NCI-H345 treated with DMSO at 0.1 percent for 48 hours (cell line): ENCODE results near the gene PLEKHG3.

Experiments used
- DNase-seq: peaks from one replicate; lab custom pipeline; 2025; ENCODE audit not compliant: unreplicated experiment; lab: John Stamatoyannopoulos, UW

The PLEKHG3 gene

GRCh38 chr14:64725879-64726584, 21.8 kb downstream of the PLEKHG3 start:
- DNase-seq, result no peak

- DNase-seq, result peak; percentile 63
Measured at GRCh38 chr14:64726585-64726890, 22.3 kb downstream of the PLEKHG3 start.

DNA sequence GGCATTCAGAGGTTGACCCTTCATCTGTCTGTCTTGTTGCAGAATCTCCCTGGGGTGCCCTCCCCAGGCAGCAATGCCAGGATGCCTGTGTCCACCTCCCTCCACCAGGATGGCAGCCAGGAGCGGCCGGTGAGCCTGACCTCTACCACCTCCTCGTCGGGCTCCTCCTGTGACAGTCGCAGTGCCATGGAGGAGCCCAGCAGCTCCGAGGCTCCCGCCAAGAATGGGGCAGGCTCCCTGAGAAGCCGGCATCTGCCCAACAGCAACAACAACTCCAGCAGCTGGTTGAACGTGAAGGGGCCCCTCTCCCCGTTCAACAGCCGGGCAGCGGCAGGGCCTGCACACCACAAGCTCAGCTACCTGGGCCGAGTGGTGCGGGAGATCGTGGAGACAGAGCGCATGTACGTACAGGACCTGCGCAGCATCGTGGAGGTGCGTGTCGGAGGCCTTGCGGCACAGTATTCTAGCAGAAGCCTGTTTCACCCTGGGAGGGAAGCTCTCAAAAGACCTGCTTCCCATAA, 23.4 kb downstream of the PLEKHG3 start:
- no peak for DNase-seq

GRCh38 chr14:64728106-64728505, 23.9 kb downstream of the PLEKHG3 start:
- DNase-seq, result no peak

DNA sequence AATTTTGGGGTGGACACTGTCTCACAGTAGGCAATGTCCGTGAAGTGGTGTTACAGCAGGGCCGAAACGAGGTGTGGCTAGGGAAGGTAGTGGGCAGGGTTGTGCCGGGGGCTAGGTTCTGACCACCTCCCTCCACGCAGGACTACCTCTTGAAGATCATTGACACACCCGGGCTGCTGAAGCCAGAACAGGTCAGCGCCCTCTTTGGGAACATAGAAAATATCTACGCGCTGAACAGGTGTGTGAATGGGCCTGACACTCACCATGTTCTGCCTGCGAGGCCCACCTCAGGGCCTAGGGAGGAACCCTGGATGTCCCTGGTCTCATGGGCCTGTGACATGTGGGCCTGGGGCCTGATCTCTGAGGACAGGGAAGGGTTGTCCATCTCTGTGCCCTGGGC, 24.6 kb downstream of the PLEKHG3 start:
- no peak for DNase-seq

DNA sequence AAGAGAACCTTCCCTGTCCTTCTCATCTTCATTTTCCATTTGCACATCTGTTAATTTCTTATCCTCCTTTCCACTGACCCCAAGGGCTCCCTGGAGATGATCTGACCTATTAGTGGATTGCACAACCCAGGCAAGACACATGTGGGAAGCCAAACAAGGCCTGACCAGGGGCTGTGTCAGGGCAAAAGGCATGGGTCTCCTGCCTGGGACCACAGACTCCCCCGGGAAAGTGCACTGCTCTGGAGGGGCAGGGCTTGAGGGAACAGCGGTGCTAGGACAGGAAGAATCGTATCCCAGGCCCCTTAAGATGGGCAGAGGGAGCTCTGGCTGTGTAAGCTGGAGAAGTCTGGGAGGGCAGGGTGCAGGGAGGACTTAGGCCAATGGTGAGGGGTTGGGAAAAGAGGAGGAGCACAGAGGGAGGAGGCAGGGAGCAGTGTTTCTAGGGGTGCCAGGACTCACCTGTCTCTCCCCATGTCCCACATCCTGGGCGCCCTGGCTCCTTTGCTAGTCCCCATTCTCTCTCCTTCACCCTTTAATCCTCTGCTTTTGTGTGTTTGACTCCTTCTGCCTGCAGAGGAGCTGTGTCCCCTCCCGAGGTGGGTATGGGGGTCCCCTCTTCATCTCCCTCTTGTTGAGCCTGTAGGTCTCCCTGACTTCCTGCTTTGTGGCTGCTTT, 25.3 kb downstream of the PLEKHG3 start:
- no peak for DNase-seq

- DNase-seq, result no peak
Measured at GRCh38 chr14:64730061-64730440, 25.8 kb downstream of the PLEKHG3 start.

DNA sequence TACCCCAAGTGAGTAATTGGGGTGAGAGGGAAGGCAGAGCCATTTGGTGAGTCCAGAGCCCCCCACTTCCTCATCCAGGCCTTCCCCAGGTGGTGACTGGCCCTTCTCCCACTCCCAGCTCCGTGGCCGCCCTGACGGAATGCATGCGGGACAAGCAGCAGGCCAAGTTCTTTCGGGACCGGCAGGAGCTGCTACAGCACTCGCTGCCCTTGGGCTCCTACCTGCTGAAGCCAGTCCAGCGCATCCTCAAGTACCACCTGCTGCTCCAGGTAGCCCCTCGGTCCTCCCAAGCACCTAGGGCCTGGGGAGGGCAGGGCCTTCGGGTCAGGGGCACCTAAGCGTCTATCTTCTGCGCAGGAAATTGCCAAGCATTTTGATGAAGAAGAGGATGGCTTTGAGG, 26.5 kb downstream of the PLEKHG3 start:
- no peak for DNase-seq

GRCh38 chr14:64731141-64731581, 26.9 kb downstream of the PLEKHG3 start:
- no peak for DNase-seq

GRCh38 chr14:64732066-64732465, 27.8 kb downstream of the PLEKHG3 start:
- DNase-seq, result no peak

GRCh38 chr14:64732536-64733120, 28.4 kb downstream of the PLEKHG3 start:
- no peak for DNase-seq

- DNase-seq, result no peak
Measured at GRCh38 chr14:64733321-64733720, 29.1 kb downstream of the PLEKHG3 start.

DNA sequence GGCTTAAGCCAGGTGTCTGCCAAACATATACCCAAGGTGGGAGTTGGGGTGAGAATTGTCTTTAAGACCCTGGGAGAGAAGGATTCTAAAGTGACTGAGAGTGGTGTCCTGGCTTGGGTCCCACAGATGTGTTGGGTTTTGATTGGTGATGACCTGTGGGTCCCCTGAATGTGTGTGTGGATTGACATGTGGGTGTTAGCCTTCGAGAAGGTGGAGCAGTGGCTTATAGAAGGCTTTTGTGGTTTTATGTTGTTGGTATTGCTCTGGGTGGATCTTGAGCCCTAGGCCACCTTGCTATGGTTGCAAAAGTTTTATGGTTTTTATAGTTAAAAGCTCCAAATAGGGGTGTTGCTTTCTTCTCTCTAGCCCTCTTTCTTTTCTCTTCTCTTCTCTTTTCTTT, 29.7 kb downstream of the PLEKHG3 start:
- DNase-seq, result no peak

GRCh38 chr14:64734990-64735389, 30.8 kb downstream of the PLEKHG3 start:
- peak; percentile 36 for DNase-seq

GRCh38 chr14:64736271-64737169, 32.3 kb downstream of the PLEKHG3 start:
- DNase-seq, result peak; percentile 86

DNA sequence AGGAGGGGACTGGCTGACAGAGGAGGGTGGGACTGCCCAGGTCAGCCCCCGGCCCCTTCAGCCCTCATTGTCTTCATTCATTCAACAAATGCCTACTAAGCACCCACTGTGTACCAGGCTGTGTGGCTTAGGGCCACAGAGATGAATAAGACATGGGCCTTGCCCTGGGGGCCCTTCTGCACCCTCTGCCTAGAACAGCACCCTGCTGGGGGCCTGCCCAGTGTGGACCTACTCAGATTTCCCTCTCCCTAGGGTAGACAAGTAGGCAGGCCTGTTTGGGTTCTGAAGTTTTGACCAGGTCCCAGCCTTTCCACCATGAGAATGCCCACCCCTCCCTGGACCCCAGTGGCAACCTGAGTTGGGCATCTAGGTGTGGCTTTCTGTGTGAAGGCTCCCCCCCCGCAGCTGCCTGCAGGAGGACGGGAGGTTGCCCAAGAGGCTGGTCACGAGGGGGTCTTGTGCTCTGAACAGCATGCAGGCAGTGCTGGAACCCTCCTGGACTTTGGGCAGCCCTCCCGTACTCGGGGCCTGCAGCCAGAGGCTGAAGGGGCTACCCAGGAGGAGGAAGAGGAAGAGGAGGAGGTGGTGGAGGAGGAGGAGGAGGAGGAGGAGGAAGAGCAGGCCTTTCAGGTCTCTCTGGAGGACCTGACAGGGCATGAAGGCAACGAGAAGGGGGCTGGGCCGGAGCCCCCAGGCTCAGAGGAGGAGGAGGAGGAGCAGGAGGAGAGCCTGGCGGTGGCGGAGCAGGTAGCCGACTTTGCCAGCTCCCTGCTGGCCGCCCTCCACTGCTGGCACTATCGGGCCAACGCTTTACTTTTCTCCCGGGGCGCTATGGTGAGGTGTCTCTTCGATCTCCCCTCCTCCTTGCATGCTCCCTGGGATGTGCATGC, 33.4 kb downstream of the PLEKHG3 start:
- DNase-seq, result no peak

DNA sequence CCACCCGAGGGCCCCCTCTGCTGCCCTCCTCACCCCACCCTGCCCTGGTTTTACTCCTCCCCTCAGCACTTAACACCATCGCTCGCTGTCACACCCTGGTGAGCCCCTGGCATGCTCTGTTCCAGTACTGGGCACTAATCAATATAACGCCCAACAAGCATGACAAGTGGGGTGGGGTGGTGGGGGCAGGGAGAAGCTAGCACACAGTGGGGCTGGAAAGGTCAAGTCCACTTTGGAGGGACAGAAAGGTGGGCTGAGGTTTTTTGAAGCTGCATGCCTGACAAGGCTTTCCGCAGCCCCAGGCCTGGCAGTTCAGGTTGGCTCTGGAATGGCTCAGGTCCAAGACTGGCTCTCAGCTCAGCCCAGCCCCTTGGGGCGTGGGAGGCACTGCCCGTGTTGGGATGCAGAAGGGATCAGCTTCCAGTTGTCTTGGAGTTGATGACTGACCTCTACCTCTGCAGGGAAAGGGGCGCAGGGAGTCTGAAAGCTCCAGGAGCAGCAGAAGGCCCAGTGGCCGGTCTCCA, 34.1 kb downstream of the PLEKHG3 start:
- DNase-seq, result no peak

DNA sequence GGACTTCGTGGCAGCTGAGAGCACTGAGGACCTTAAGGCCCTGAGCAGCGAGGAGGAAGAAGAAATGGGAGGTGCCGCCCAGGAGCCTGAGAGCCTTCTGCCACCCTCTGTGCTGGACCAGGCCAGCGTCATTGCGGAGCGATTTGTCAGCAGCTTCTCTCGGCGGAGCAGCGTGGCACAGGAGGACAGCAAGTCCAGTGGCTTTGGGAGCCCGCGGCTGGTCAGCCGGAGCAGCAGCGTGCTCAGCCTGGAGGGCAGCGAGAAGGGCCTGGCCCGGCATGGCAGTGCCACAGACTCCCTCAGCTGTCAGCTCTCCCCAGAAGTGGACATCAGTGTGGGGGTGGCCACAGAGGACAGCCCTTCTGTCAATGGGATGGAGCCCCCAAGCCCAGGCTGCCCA, 37.0 kb downstream of the PLEKHG3 start:
- no peak for DNase-seq

GRCh38 chr14:64741961-64742360, 37.7 kb downstream of the PLEKHG3 start:
- no peak for DNase-seq

GRCh38 chr14:64743061-64743460, 38.8 kb downstream of the PLEKHG3 start:
- DNase-seq, result no peak
